ENCODE measurements around the gene LRRC58. TPM values are rescaled to one million over a fixed set of nuclear protein-coding genes. Genes with fewer than 3 reads are reported as not detected.
A peak's percentile ranks its signal among the peaks of the same experiment; 100 is the strongest.

LRRC58 gene
- total RNA-seq, 2 donors from 2014 or later: 17.6 to 18.8 TPM

DNA sequence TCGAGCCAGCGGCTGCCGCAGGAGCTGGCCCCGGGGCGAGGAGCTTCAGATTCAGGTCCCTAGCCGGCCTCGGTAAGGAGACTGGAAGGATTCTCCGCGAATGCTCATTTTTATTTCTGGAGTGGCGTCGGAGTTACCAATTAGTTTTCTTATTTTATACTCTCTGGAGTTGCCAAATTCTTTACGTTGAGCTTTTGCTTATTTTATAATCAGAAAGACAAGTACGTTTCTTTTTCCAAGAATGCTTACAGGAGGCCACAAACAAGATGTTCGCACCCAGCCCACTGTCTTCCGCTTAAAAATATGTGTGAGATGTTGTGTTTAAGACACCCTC is 63.7 kb downstream of the LRRC58 start:
- peak overlapping the region in 1 of 2 donors; percentile 22 for H3K4me3 Mint-ChIP-seq
- H3K27me3 Mint-ChIP-seq (ENCODE audit: low read depth): peaks cover 72% of the 10 kb centered on the region
- no peak for DNase-seq
- ATAC-seq (replicated peaks in 1 of 2): no peak
- no peak overlapping the region for H3K27ac Mint-ChIP-seq
- no peaks in the 10 kb centered on the region for H3K4me1 Mint-ChIP-seq (ENCODE audit: low read depth)
- H3K9me3 Mint-ChIP-seq: no peaks in the 10 kb centered on the region
- peaks cover 0 to 4% of the 10 kb centered on the region in 2 donors for H3K36me3 Mint-ChIP-seq (ENCODE audit: insufficient read depth in 2 of 2)

DNA sequence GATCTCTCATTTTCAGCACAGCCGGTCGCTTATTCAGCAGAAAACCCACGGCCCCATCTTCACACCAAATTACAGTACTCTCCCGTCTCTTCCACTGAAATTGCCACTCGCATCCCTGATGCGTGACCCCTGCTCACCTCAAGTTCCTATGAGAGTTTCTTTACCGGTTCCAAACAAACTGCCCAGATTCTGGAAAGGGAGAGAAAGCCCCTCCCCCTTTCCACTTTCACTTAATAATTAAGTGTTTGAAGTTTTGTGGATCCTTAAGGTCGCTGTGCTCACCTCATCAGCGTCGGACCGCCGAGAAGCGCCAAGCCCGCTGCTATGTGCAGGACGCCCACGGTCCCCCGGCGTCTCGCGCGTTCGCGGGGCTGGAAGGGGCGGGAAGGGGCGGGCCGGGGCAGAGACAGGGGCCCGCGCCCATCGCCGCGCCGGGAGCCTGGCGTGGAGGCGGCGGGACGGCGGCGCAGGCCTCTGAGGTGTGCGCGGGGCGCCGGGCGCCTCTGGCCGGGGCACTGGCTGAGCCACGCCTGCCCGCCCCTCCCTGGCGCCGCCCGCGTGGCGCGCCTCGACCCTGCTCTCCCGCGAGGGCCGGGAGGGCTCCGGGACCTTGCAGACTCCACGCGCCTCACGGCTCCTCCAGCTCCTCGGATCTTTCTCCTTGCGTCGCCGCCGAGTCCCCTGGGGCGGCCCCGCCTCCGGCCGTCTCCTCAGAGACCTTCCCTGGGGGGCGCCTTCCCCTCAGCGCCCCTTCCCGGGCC is 64.2 kb downstream of the LRRC58 start, which contains the start of gene GPR156:
Gene GPR156 (minus strand): TSS at position 476 of the 761 bp plus-strand sequence. CDS start 41,124 bp downstream, outside the sequence.
- peaks cover 73% of the 10 kb centered on the region for H3K27me3 Mint-ChIP-seq (ENCODE audit: low read depth)
- peak within 1 kb of the TSS; percentile 46 to 50 for H3K4me3 Mint-ChIP-seq

GRCh38 chr3:120281261-120281660 is 67.9 kb downstream of the LRRC58 start:
- H3K36me3 Mint-ChIP-seq (ENCODE audit: insufficient read depth in 2 of 2): no peaks in the 10 kb centered on the region
- ATAC-seq (replicated peaks in 1 of 2): no peak

More for the DNA sequence above, 64.2 kb downstream of the LRRC58 start, which contains the start of gene GPR156:
- no peak within 1 kb of the TSS for H3K27ac Mint-ChIP-seq
- H3K36me3 Mint-ChIP-seq (ENCODE audit: insufficient read depth in 2 of 2): peaks cover 0 to 4% of the 10 kb centered on the region in 2 donors
- H3K9me3 Mint-ChIP-seq: no peaks in the 10 kb centered on the region
- H3K4me1 Mint-ChIP-seq (ENCODE audit: low read depth): no peaks in the 10 kb centered on the region
- DNase-seq (peak; percentile 6 to 13), ATAC-seq (replicated peaks in 1 of 2) (peak; percentile 74 to 82)

DNA sequence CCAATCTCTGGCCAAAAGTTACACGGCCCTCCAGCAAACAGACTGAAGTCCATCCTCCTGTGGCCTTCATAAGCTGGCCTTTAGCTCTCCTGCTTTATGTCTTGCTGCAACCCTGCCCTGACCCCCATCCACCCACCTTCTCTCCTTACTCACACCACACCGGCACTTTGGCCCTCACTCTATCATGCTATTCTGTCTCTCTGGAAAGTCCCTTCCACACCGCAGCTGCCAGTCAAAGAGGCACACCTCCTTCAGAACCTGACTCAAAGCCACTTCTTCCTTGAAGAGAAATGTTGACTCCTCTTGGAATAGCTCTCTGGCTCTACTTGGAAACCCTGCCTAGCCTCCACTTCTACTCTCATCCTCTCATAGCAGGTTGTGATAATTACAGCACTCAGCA is 68.6 kb downstream of the LRRC58 start:
- no peak overlapping the region for H3K27ac Mint-ChIP-seq
- ATAC-seq (replicated peaks in 1 of 2) (no peak), DNase-seq (no peak)
- H3K9me3 Mint-ChIP-seq: no peaks in the 10 kb centered on the region
- no peaks in the 10 kb centered on the region for H3K4me1 Mint-ChIP-seq (ENCODE audit: low read depth)
- H3K36me3 Mint-ChIP-seq (ENCODE audit: insufficient read depth in 2 of 2): no peaks in the 10 kb centered on the region
- H3K27me3 Mint-ChIP-seq (ENCODE audit: low read depth): peaks cover 79% of the 10 kb centered on the region
- H3K4me3 Mint-ChIP-seq: no peak overlapping the region

More at GRCh38 chr3:120281261-120281660, 67.9 kb downstream of the LRRC58 start:
- Mint-ChIP-seq H3K9me3 (no peaks in the 10 kb centered on the region), H3K27ac (no peak overlapping the region), H3K27me3 (ENCODE audit: low read depth) (peaks cover 79% of the 10 kb centered on the region), H3K4me3 (no peak overlapping the region), H3K4me1 (ENCODE audit: low read depth) (no peaks in the 10 kb centered on the region)
- DNase-seq: no peak

GRCh38 chr3:120280026-120280425 is 69.1 kb downstream of the LRRC58 start:
- no peaks in the 10 kb centered on the region for H3K36me3 Mint-ChIP-seq (ENCODE audit: insufficient read depth in 2 of 2)
- no peak for DNase-seq
- H3K27me3 Mint-ChIP-seq (ENCODE audit: low read depth): peaks cover 79% of the 10 kb centered on the region
- no peak overlapping the region for H3K27ac Mint-ChIP-seq
- ATAC-seq (replicated peaks in 1 of 2): no peak
- no peaks in the 10 kb centered on the region for H3K9me3 Mint-ChIP-seq
- H3K4me3 Mint-ChIP-seq: no peak overlapping the region
- no peaks in the 10 kb centered on the region for H3K4me1 Mint-ChIP-seq (ENCODE audit: low read depth)

DNA sequence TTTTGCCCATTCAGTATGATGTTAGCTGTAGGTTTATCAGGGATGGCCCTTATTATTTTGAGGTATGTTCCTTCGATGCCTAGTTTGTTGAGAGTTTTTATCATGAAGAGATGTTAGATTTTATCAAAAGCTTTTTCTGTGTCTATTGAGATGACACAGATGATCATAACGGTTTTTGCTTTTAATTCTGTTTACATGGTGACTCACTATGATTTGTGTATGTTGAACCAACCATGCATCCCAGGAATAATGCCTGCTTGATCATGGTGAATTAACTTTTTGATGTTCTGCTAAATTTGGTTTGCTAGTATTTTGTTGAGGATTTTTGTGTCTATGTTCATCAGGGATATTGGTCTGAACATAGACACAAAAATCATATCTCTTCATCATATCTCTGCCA is 72.4 kb downstream of the LRRC58 start:
- DNase-seq: no peak
- no peaks in the 10 kb centered on the region for H3K4me1 Mint-ChIP-seq (ENCODE audit: low read depth)
- H3K27ac Mint-ChIP-seq: no peak overlapping the region
- ATAC-seq (replicated peaks in 1 of 2): no peak
- no peak overlapping the region for H3K4me3 Mint-ChIP-seq
- no peaks in the 10 kb centered on the region for H3K9me3 Mint-ChIP-seq
- H3K36me3 Mint-ChIP-seq (ENCODE audit: insufficient read depth in 2 of 2): no peaks in the 10 kb centered on the region
- peaks cover 58% of the 10 kb centered on the region for H3K27me3 Mint-ChIP-seq (ENCODE audit: low read depth)

DNA sequence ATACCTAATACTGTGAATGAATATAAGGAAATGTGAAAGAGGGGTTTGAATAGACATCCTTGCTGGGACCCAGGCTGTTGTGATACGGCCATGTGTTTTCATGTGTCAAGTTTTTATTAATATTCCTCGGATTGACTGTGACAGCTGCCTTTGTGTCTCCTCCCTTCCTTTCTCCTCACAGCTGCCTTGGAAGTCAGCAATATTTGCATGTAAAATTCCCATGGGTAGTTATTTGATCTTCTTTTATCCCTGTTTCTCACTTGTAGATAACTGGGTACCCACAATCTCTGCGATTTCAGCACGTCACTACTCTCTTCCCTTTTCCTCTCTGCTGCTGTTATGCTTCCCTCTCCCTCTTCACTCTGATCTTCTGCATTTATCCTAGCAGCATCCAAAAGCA is 73.5 kb downstream of the LRRC58 start:
- Mint-ChIP-seq H3K4me1 (ENCODE audit: low read depth) (no peaks in the 10 kb centered on the region), H3K27me3 (ENCODE audit: low read depth) (peaks cover 46% of the 10 kb centered on the region), H3K9me3 (no peaks in the 10 kb centered on the region), H3K4me3 (no peak overlapping the region), H3K36me3 (ENCODE audit: insufficient read depth in 2 of 2) (no peaks in the 10 kb centered on the region), H3K27ac (no peak overlapping the region)
- no peak for ATAC-seq (replicated peaks in 1 of 2)
- DNase-seq: no peak

GRCh38 chr3:120274739-120275167 is 74.4 kb downstream of the LRRC58 start:
- H3K4me1 Mint-ChIP-seq (ENCODE audit: low read depth): no peaks in the 10 kb centered on the region
- ATAC-seq (replicated peaks in 1 of 2): no peak
- no peaks in the 10 kb centered on the region for H3K36me3 Mint-ChIP-seq (ENCODE audit: insufficient read depth in 2 of 2)
- no peak overlapping the region for H3K4me3 Mint-ChIP-seq
- H3K27me3 Mint-ChIP-seq (ENCODE audit: low read depth): peaks cover 43% of the 10 kb centered on the region
- H3K9me3 Mint-ChIP-seq: no peaks in the 10 kb centered on the region
- no peak overlapping the region for H3K27ac Mint-ChIP-seq
- no peak for DNase-seq

Other genes with a start within 250 kb of the LRRC58 start
- gene GPR156, start 64.1 kb downstream of the LRRC58 start, total RNA-seq: not detected
- gene FSTL1, start 101.6 kb upstream of the LRRC58 start, total RNA-seq: 1 to 10 TPM; 1.3 to 1.7 TPM
- 100 to 1,000 TPM in 1 of 2 donors, 10 to 100 TPM in 1; 97.1 to 106 TPM for gene NDUFB4, start 247.0 kb upstream of the LRRC58 start, total RNA-seq